Caki2 (cell line): ENCODE measurements around the gene FGL2. TPM values are rescaled to one million over a fixed set of nuclear protein-coding genes. Genes with fewer than 3 reads are reported as not detected.
"Not testable (repeated sequence)": the region's sequence is repeated elsewhere in the genome, so short reads cannot be mapped to it uniquely, and the experiment has no call there.

ENCODE experiments used
- DNase-seq: peaks from one replicate; pipeline ENCODE4 v3.0.0-alpha.2; 2015; ENCODE audit warnings: low read depth
- in situ Hi-C: cut with HindIII; loops from 2 replicates; pipeline ENCODE4 v1.10.0; 2016; ENCODE audit warnings: low sequenced_read_pairs, low pct_unique_long_range_greater_than_20kb, mixed read lengths
- total RNA-seq: library from RNA; depleted of rRNA; stranded (reverse); fragments of >200 nt; shearing (Covaris generic); gene quantifications from 2 replicates; pipeline ENCODE4 v1.2.3, GENCODE V29; 2014; ENCODE audit warnings: low replicate concordance; rRNA removed

The FGL2 gene
- not detected in 2 replicates for total RNA-seq

- DNase-seq, result no peak
- in situ Hi-C loops, result no loop called here
These were observed at the start of gene FGL2 for GRCh38 chr7:77199013-77199966. Gene FGL2, minus strand, starts transcription at chr7:77199819. Its CDS starts 26 bp downstream, at chr7:77199793.

- in situ Hi-C loops, result no loop called here
- DNase-seq, result no peak
These were observed 48.5 kb upstream of the FGL2 start for GRCh38 chr7:77248154-77248553.

GRCh38 chr7:77247206-77247850, 47.7 kb upstream of the FGL2 start:
- peak; percentile 26 for DNase-seq

GRCh38 chr7:77246026-77246640, 46.5 kb upstream of the FGL2 start:
- in situ Hi-C loops, result no loop called here
- no peak for DNase-seq

More at GRCh38 chr7:77247206-77247850, 47.7 kb upstream of the FGL2 start:
- in situ Hi-C loops, result no loop called here

- in situ Hi-C loops, result no loop called here
These were observed 45.6 kb upstream of the FGL2 start for GRCh38 chr7:77245015-77245755.

GRCh38 chr7:77244222-77244934, 44.8 kb upstream of the FGL2 start:
- in situ Hi-C loops, result no loop called here
- no peak for DNase-seq

More at GRCh38 chr7:77245015-77245755, 45.6 kb upstream of the FGL2 start:
- DNase-seq, result no peak

GRCh38 chr7:77242554-77242953, 42.9 kb upstream of the FGL2 start:
- in situ Hi-C loops, result no loop called here
- no peak for DNase-seq

- in situ Hi-C loops, result no loop called here
- no peak for DNase-seq
These were observed 42.4 kb upstream of the FGL2 start for GRCh38 chr7:77242068-77242467.

- DNase-seq, result no peak
- in situ Hi-C loops, result no loop called here
These were observed 39.9 kb upstream of the FGL2 start for GRCh38 chr7:77239471-77239870.

- no peak for DNase-seq
- in situ Hi-C loops, result no loop called here
These were observed 39.1 kb upstream of the FGL2 start for GRCh38 chr7:77238703-77239136.

GRCh38 chr7:77235276-77235675, 35.7 kb upstream of the FGL2 start:
- DNase-seq, result no peak
- in situ Hi-C loops, result no loop called here

GRCh38 chr7:77232467-77232866, 32.8 kb upstream of the FGL2 start:
- in situ Hi-C loops, result no loop called here
- no peak for DNase-seq

- DNase-seq, in situ Hi-C loops: not testable (repeated sequence)
These were observed 29.2 kb upstream of the FGL2 start for GRCh38 chr7:77228795-77229194.

- DNase-seq, result no peak
- in situ Hi-C loops, result no loop called here
These were observed 26.8 kb upstream of the FGL2 start for GRCh38 chr7:77226357-77226839.

GRCh38 chr7:77223261-77223660, 23.6 kb upstream of the FGL2 start:
- in situ Hi-C loops, result no loop called here
- no peak for DNase-seq

GRCh38 chr7:77222819-77223218, 23.2 kb upstream of the FGL2 start:
- no peak for DNase-seq
- in situ Hi-C loops, result no loop called here

- no peak for DNase-seq
- in situ Hi-C loops, result no loop called here
These were observed 22.4 kb upstream of the FGL2 start for GRCh38 chr7:77222065-77222464.
